SK-N-SH (cell line): ENCODE data around the gene TRAF5. TPM values are rescaled to one million over a fixed set of nuclear protein-coding genes. Genes with fewer than 3 reads are reported as not detected.

Source experiments
- CTCF ChIA-PET: fragments of 300-600, 350-600 bp; formaldehyde crosslinking; extraction: SDS; loops from one replicate; lab custom pipeline; 2021; lab: Yijun Ruan, JAX
- POLR2A ChIA-PET: fragments of 350-600 bp; sonication (Branson Sonifier 250); formaldehyde crosslinking; extraction: SDS; loops from one replicate; lab custom pipeline; 2020; ENCODE audit warnings: antibody characterized with exemption, inconsistent platforms; lab: Yijun Ruan, JAX
- DNase-seq: peaks from one replicate; pipeline ENCODE4 v3.0.0; 2012
- H2AFZ ChIP-seq: fragments of 200-600 bp; sonication (generic); 2 replicates; pipeline ENCODE4 v1.8.1; 2016; ENCODE audit warnings: antibody characterized with exemption, mild to moderate bottlenecking, low read depth
- H3F3A ChIP-seq: fragments of 200-600 bp; sonication (generic); replicated peaks from 2 replicates; pipeline ENCODE3; 2016; ENCODE audit warnings: antibody characterized with exemption, mild to moderate bottlenecking; ENCODE audit not compliant: insufficient read depth
- H3K27ac ChIP-seq, 2 experiments: fragments of 200-500 bp in 1 of 2; fragments of 200-600 bp in 1 of 2; sonication (Bioruptor generic) in 1 of 2; sonication (generic), shearing (Covaris generic) in 1 of 2; 2 replicates each; pipeline versions ENCODE4 v1.5.1 to v1.6.1; 2014 to 2016; ENCODE audit warnings: low read depth in 2 of 2, inconsistent platforms in 1 of 2, low read length in 1 of 2, mild to moderate bottlenecking in 1 of 2, mixed read lengths in 1 of 2
- H3K27me3 ChIP-seq: fragments of 200-600 bp; sonication (generic), shearing (Covaris generic); 2 replicates; pipeline ENCODE4 v1.6.1; 2016; ENCODE audit warnings: mixed run types; ENCODE audit not compliant: insufficient read depth
- H3K36me3 ChIP-seq, 2 experiments: fragments of 200-500 bp in 1 of 2; fragments of 200-600 bp in 1 of 2; sonication (Bioruptor generic) in 1 of 2; sonication (generic) in 1 of 2; replicated peaks in 1 of 2; 2 replicates each; pipeline versions ENCODE3 to v1.5.1; 2014 to 2016; ENCODE audit warnings: low read length in 1 of 2, mild to moderate bottlenecking in 1 of 2; ENCODE audit not compliant: insufficient read depth in 2 of 2, control insufficient read depth in 1 of 2
- H3K4me1 ChIP-seq, 2 experiments: fragments of 200-500 bp in 1 of 2; fragments of 200-600 bp in 1 of 2; sonication (Bioruptor generic) in 1 of 2; sonication (generic), shearing (Covaris generic) in 1 of 2; 2 replicates each; pipeline versions ENCODE4 v1.5.1 to v1.6.1; 2014 to 2016; ENCODE audit warnings: low read depth in 1 of 2, low read length in 1 of 2, mixed run types in 1 of 2; ENCODE audit not compliant: insufficient read depth in 2 of 2, control insufficient read depth in 1 of 2
- H3K4me2 ChIP-seq: fragments of 200-600 bp; sonication (generic), shearing (Covaris generic); 2 replicates; pipeline ENCODE4 v1.6.1; 2017; ENCODE audit warnings: mixed run types
- H3K4me3 ChIP-seq, 2 experiments: fragments of 200-500 bp in 1 of 2; fragments of 200-600 bp in 1 of 2; sonication (Bioruptor generic) in 1 of 2; sonication (generic), shearing (Covaris generic) in 1 of 2; 2 replicates each; pipeline versions ENCODE4 v1.5.1 to v1.8.1; 2014 to 2016; ENCODE audit warnings: low read depth in 2 of 2, inconsistent platforms in 1 of 2, low read length in 1 of 2, mild to moderate bottlenecking in 1 of 2, mixed read lengths in 1 of 2, moderate library complexity in 1 of 2
- H3K79me2 ChIP-seq: fragments of 200-600 bp; sonication (generic); 2 replicates; pipeline ENCODE4 v1.8.1; 2017; ENCODE audit warnings: mild to moderate bottlenecking; ENCODE audit not compliant: insufficient read depth
- H3K9ac ChIP-seq: fragments of 200-600 bp; sonication (generic); 2 replicates; pipeline ENCODE4 v1.6.1; 2017; ENCODE audit warnings: mixed run types
- H3K9me2 ChIP-seq: fragments of 200-600 bp; sonication (generic); 2 replicates; pipeline ENCODE4 v1.6.1; 2017; ENCODE audit warnings: mixed run types
- H3K9me3 ChIP-seq: fragments of 200-600 bp; sonication (generic); 2 replicates; pipeline ENCODE4 v1.6.1; 2017; ENCODE audit warnings: mixed run types, mild to moderate bottlenecking, moderate library complexity
- H4K20me1 ChIP-seq: fragments of 200-600 bp; sonication (generic); 2 replicates; pipeline ENCODE4 v1.6.1; 2017; ENCODE audit warnings: mild to moderate bottlenecking, mixed run types; ENCODE audit not compliant: insufficient read depth
- CHD2 ChIP-seq: fragments of 150-350 bp; IDR thresholded peaks from 2 replicates; pipeline ENCODE4 v1.6.1; 2018; ENCODE audit warnings: low read length; ENCODE audit not compliant: partially characterized antibody
- EP300 ChIP-seq, 2 experiments: IDR thresholded peaks; 2 replicates each; pipeline versions ENCODE4 v1.4.0 to v1.6.1; 2012; ENCODE audit warnings: borderline replicate concordance in 1 of 2, low read depth in 1 of 2, low read length in 1 of 2
- EZH2phosphoT487 ChIP-seq: fragments of 200-600 bp; sonication (generic); IDR thresholded peaks from 2 replicates; pipeline ENCODE4 v1.6.1; 2017; ENCODE audit warnings: low read depth, mixed run types, mild to moderate bottlenecking, antibody characterized with exemption, moderate library complexity, borderline replicate concordance
- GATA2 ChIP-seq: sonication (generic); formaldehyde crosslinking; IDR thresholded peaks from 2 replicates; pipeline ENCODE4 v1.5.0; 2020; ENCODE audit warnings: mild to moderate bottlenecking, missing genetic modification reagents
- JUND ChIP-seq: IDR thresholded peaks from 2 replicates; pipeline ENCODE4 v1.4.0; 2012
- MAX ChIP-seq: IDR thresholded peaks from 2 replicates; pipeline ENCODE4 v1.4.0; 2012; ENCODE audit warnings: low read depth
- MXI1 ChIP-seq: IDR thresholded peaks from 2 replicates; pipeline ENCODE4 v1.6.1; 2012; ENCODE audit warnings: mild to moderate bottlenecking, low read depth, low read length, improper control_type of control experiment
- NRF1 ChIP-seq: IDR thresholded peaks from 2 replicates; pipeline ENCODE4 v1.6.1; 2012; ENCODE audit warnings: low read depth, mild to moderate bottlenecking, low read length
- RAD21 ChIP-seq: IDR thresholded peaks from 2 replicates; pipeline ENCODE4 v1.6.1; 2012; ENCODE audit warnings: mild to moderate bottlenecking, low read length
- RFX5 ChIP-seq: IDR thresholded peaks from 2 replicates; pipeline ENCODE4 v1.6.1; 2012; ENCODE audit warnings: mild to moderate bottlenecking, improper control_type of control experiment, low read length
- SIN3A ChIP-seq: IDR thresholded peaks from 2 replicates; pipeline ENCODE4 v1.6.1; 2012; ENCODE audit warnings: low read depth, mild to moderate bottlenecking, low read length, moderate library complexity, borderline replicate concordance
- SMC3 ChIP-seq: IDR thresholded peaks from 2 replicates; pipeline ENCODE4 v1.6.1; 2012; ENCODE audit warnings: low read depth, low read length, improper control_type of control experiment
- TAF1 ChIP-seq: IDR thresholded peaks from 2 replicates; pipeline ENCODE4 v1.6.1; 2012; ENCODE audit warnings: low read depth, mild to moderate bottlenecking, low read length, moderate library complexity, borderline replicate concordance
- USF1 ChIP-seq: IDR thresholded peaks from 2 replicates; pipeline ENCODE4 v1.4.0; 2012; ENCODE audit warnings: low read depth, borderline replicate concordance
- USF2 ChIP-seq: fragments of 150-350 bp; IDR thresholded peaks from 2 replicates; pipeline ENCODE4 v1.6.1; 2017; ENCODE audit warnings: antibody characterized with exemption, low read length, low read depth, borderline replicate concordance
- WGBS: methylation state at CpG from one replicate; pipeline ENCODE4 v1.1.6; 2017; ENCODE audit warnings: low lambda C conversion rate; 5-methylcytosine and 5-hydroxymethylcytosine counted together
- polyA plus RNA-seq, 3 experiments: library from polyadenylated mRNA; depleted of rRNA; stranded (reverse); fragments of >200 nt; gene quantifications; 2 replicates each; pipeline ENCODE4 v1.2.3, GENCODE V29; 2012
- TF ChIP-seq, protein P1 (sequence below): fragments of 200-600 bp; sonication (generic); IDR thresholded peaks from 2 replicates; pipeline ENCODE4 v1.6.1; 2017; ENCODE audit warnings: antibody characterized with exemption, mild to moderate bottlenecking, moderate library complexity
- TF ChIP-seq, protein P2 (sequence below): IDR thresholded peaks from 2 replicates; pipeline ENCODE4 v1.4.0; 2012; ENCODE audit warnings: low read depth, borderline replicate concordance
- TF ChIP-seq, protein P3 (sequence below): fragments of 150-350 bp; IDR thresholded peaks from 2 replicates; pipeline ENCODE4 v1.6.1; 2016; ENCODE audit warnings: mild to moderate bottlenecking, low read depth, low read length

Gene TRAF5
- polyA plus RNA-seq, 1 of the 3 experiments (the other 2 are of a cell fraction) = 7.6 TPM

DNA sequence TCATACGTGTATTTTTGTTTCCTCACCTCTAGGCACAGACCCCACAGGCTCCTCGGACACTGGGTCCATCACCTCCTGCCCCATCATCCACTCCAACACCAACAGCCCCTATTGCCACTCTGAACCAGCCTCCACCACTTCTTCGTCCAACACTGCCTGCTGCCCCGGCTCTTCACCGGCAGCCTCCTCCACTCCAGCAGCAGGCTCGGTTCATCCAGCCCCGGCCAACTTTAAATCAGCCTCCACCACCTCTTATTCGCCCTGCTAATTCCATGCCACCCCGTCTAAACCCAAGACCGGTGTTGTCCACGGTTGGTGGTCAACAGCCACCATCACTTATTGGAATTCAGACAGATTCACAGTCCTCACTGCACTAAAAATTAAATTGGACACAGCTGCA, 13.2 kb upstream of the TRAF5 start:
- 97% methylated on average over 11 of the region's 11 CpGs for WGBS
- POLR2A ChIA-PET = no interaction called here
- TF ChIP-seq SIN3A (no peak), USF1 (no peak), TAF1 (no peak), USF2 (no peak), EP300 (IDR thresholded peaks at IDR 0.05; ENCODE audit: borderline replicate concordance in 1 of 2, low read depth in 1 of 2, low read length in 1 of 2) (no peak), MXI1 (no peak), CHD2 (no peak), MAX (no peak), SMC3 (no peak)

GRCh38 chr1:211318576-211319280, 7.9 kb upstream of the TRAF5 start:
- H3K9me2 ChIP-seq = no peaks in the 10 kb centered on the region
- no peak overlapping the region for H3K9ac ChIP-seq
- no peaks in the 10 kb centered on the region for H4K20me1 ChIP-seq
- peaks cover 28 to 31% of the 10 kb centered on the region in 2 experiments for H3K36me3 ChIP-seq
- H3K4me1 ChIP-seq = no peaks in the 10 kb centered on the region
- no peak overlapping the region for H2AFZ ChIP-seq
- H3F3A ChIP-seq = no peaks in the 10 kb centered on the region
- no peak overlapping the region for H3K27ac ChIP-seq
- no peaks in the 10 kb centered on the region for H3K27me3 ChIP-seq
- CTCF ChIA-PET = interaction anchor here (0.7 to 1.4 kb wide), 3 partner anchors 151 to 336 kb away, joined by 3 to 6 read pairs (median 3); no protein-coding TSS in a partner anchor
- no peak for DNase-seq
- TF ChIP-seq, protein P1, sequence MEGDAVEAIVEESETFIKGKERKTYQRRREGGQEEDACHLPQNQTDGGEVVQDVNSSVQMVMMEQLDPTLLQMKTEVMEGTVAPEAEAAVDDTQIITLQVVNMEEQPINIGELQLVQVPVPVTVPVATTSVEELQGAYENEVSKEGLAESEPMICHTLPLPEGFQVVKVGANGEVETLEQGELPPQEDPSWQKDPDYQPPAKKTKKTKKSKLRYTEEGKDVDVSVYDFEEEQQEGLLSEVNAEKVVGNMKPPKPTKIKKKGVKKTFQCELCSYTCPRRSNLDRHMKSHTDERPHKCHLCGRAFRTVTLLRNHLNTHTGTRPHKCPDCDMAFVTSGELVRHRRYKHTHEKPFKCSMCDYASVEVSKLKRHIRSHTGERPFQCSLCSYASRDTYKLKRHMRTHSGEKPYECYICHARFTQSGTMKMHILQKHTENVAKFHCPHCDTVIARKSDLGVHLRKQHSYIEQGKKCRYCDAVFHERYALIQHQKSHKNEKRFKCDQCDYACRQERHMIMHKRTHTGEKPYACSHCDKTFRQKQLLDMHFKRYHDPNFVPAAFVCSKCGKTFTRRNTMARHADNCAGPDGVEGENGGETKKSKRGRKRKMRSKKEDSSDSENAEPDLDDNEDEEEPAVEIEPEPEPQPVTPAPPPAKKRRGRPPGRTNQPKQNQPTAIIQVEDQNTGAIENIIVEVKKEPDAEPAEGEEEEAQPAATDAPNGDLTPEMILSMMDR = no peak
- no peak for TF ChIP-seq RFX5
- TF ChIP-seq GATA2 (CRISPR knock-in tag) = no peak
- TF ChIP-seq MXI1 = no peak
- no peak for TF ChIP-seq NRF1
- no peak for TF ChIP-seq RAD21
- no peak for TF ChIP-seq JUND
- no peak for TF ChIP-seq SMC3
- TF ChIP-seq EZH2phosphoT487 = no peak
- TF ChIP-seq, protein P2, sequence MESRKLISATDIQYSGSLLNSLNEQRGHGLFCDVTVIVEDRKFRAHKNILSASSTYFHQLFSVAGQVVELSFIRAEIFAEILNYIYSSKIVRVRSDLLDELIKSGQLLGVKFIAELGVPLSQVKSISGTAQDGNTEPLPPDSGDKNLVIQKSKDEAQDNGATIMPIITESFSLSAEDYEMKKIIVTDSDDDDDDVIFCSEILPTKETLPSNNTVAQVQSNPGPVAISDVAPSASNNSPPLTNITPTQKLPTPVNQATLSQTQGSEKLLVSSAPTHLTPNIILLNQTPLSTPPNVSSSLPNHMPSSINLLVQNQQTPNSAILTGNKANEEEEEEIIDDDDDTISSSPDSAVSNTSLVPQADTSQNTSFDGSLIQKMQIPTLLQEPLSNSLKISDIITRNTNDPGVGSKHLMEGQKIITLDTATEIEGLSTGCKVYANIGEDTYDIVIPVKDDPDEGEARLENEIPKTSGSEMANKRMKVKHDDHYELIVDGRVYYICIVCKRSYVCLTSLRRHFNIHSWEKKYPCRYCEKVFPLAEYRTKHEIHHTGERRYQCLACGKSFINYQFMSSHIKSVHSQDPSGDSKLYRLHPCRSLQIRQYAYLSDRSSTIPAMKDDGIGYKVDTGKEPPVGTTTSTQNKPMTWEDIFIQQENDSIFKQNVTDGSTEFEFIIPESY = no peak
- TF ChIP-seq, protein P3, sequence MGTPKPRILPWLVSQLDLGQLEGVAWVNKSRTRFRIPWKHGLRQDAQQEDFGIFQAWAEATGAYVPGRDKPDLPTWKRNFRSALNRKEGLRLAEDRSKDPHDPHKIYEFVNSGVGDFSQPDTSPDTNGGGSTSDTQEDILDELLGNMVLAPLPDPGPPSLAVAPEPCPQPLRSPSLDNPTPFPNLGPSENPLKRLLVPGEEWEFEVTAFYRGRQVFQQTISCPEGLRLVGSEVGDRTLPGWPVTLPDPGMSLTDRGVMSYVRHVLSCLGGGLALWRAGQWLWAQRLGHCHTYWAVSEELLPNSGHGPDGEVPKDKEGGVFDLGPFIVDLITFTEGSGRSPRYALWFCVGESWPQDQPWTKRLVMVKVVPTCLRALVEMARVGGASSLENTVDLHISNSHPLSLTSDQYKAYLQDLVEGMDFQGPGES = no peak
- no peak for TF ChIP-seq USF2
- no peaks in the 10 kb centered on the region for H3K79me2 ChIP-seq
- H3K4me2 ChIP-seq = no peak overlapping the region
- POLR2A ChIA-PET = no interaction called here
- no peak overlapping the region for H3K4me3 ChIP-seq
- no peaks in the 10 kb centered on the region for H3K9me3 ChIP-seq

More for the DNA sequence above, 13.2 kb upstream of the TRAF5 start:
- H3K27ac ChIP-seq = no peak overlapping the region
- no peak overlapping the region for H3K9ac ChIP-seq
- peaks cover 51 to 75% of the 10 kb centered on the region in 2 experiments for H3K36me3 ChIP-seq
- no peaks in the 10 kb centered on the region for H3K9me2 ChIP-seq
- H4K20me1 ChIP-seq = no peaks in the 10 kb centered on the region
- H2AFZ ChIP-seq = no peak overlapping the region
- CTCF ChIA-PET = interaction anchor here (0.7 to 2.6 kb wide), 4 partner anchors 10 to 372 kb away, joined by 3 to 12 read pairs (median 6); no protein-coding TSS in a partner anchor
- no peaks in the 10 kb centered on the region for H3K9me3 ChIP-seq
- H3K4me3 ChIP-seq = no peak overlapping the region
- no peak overlapping the region for H3K4me2 ChIP-seq
- no peaks in the 10 kb centered on the region for H3F3A ChIP-seq
- no peaks in the 10 kb centered on the region for H3K4me1 ChIP-seq
- DNase-seq = no peak
- H3K79me2 ChIP-seq = no peaks in the 10 kb centered on the region
- H3K27me3 ChIP-seq = no peaks in the 10 kb centered on the region
